HEK293 (cell line): ENCODE data around the gene SBSN.

ENCODE experiments used
- CTCF ChIA-PET: fragments of 350-600 bp; formaldehyde crosslinking; extraction: SDS; loops from one replicate; lab custom pipeline; 2021; ENCODE audit warnings: antibody characterized with exemption; lab: Yijun Ruan, JAX
- POLR2A ChIA-PET: fragments of 300-600 bp; formaldehyde crosslinking; extraction: SDS; loops from one replicate; lab custom pipeline; 2020; ENCODE audit warnings: antibody characterized with exemption, inconsistent platforms; lab: Yijun Ruan, JAX
- H3K27ac ChIP-seq: fragments of 200-500 bp; sonication (Bioruptor generic); 2 replicates; pipeline ENCODE4 v1.5.1; 2014; ENCODE audit warnings: low read depth, low read length, control low read depth, inconsistent platforms; ENCODE audit errors: extremely low read depth
- H3K36me3 ChIP-seq, 2 experiments: fragments of 200-500 bp in 1 of 2; sonication (Bioruptor generic) in 1 of 2; 1 replicate in 1 of 2; 2 replicates in 1 of 2; pipeline ENCODE4 v1.5.1; 2014 to 2017; ENCODE audit warnings: inconsistent platforms in 2 of 2, low read length in 2 of 2; ENCODE audit not compliant: control insufficient read depth in 2 of 2, insufficient read depth in 1 of 2
- H3K4me1 ChIP-seq: fragments of 200-500 bp; sonication (Bioruptor generic); 2 replicates; pipeline ENCODE4 v1.5.1; 2014; ENCODE audit warnings: mild to moderate bottlenecking, low read length, inconsistent platforms; ENCODE audit not compliant: control insufficient read depth, insufficient read depth
- H3K4me3 ChIP-seq: 2 replicates; pipeline ENCODE4 v1.5.1; 2011; ENCODE audit warnings: low read depth, mild to moderate bottlenecking, control low read depth, low read length, moderate library complexity
- H3K9me3 ChIP-seq: fragments of 200-500 bp; sonication (Bioruptor generic); 2 replicates; pipeline ENCODE4 v1.5.1; 2014; ENCODE audit warnings: low read depth, low read length, inconsistent platforms; ENCODE audit not compliant: control insufficient read depth, insufficient read depth
- EGR2 ChIP-seq: fragments of 450-650 bp; formaldehyde crosslinking; IDR thresholded peaks from 2 replicates; pipeline ENCODE4 v1.5.1; 2016; ENCODE audit warnings: low read depth, missing biosample characterization, missing genetic modification characterization
- GLIS1 ChIP-seq: fragments of 450-650 bp; formaldehyde crosslinking; IDR thresholded peaks from 2 replicates; pipeline ENCODE4 v1.5.1; 2016; ENCODE audit warnings: missing biosample characterization, missing genetic modification characterization
- GLIS2 ChIP-seq: fragments of 450-650 bp; formaldehyde crosslinking; IDR thresholded peaks from 2 replicates; pipeline ENCODE4 v1.5.1; 2016; ENCODE audit warnings: missing biosample characterization, missing genetic modification characterization
- ZBTB17 ChIP-seq: fragments of 450-650 bp; formaldehyde crosslinking; IDR thresholded peaks from 2 replicates; pipeline ENCODE4 v1.5.1; 2016; ENCODE audit warnings: missing biosample characterization, missing genetic modification characterization
- ZFHX2 ChIP-seq: fragments of 450-650 bp; formaldehyde crosslinking; conservative IDR thresholded peaks from 2 replicates; pipeline ENCODE4 v1.5.1; 2016; ENCODE audit warnings: missing biosample characterization, missing genetic modification characterization
- ZIC2 ChIP-seq: fragments of 450-650 bp; formaldehyde crosslinking; IDR thresholded peaks from 2 replicates; pipeline ENCODE4 v1.5.1; 2016; ENCODE audit warnings: missing biosample characterization, missing genetic modification characterization
- ZNF302 ChIP-seq: fragments of 450-650 bp; formaldehyde crosslinking; IDR thresholded peaks from 2 replicates; pipeline ENCODE4 v1.5.1; 2016; ENCODE audit warnings: missing biosample characterization, missing genetic modification characterization, low read depth
- ZNF341 ChIP-seq: fragments of 450-650 bp; formaldehyde crosslinking; IDR thresholded peaks from 2 replicates; pipeline ENCODE4; 2016; ENCODE audit warnings: low read depth, missing biosample characterization, missing genetic modification characterization
- ZNF626 ChIP-seq: fragments of 450-650 bp; sonication (Bioruptor Pico); formaldehyde crosslinking; IDR thresholded peaks from 2 replicates; pipeline ENCODE4 v1.5.1; 2018; ENCODE audit warnings: missing biosample characterization, missing genetic modification characterization, inconsistent platforms
- ZNF660 ChIP-seq: fragments of 450-650 bp; IDR thresholded peaks from 2 replicates; pipeline ENCODE4 v1.5.1; 2018; ENCODE audit warnings: missing biosample characterization, mild to moderate bottlenecking, missing genetic modification characterization
- ZNF837 ChIP-seq: fragments of 450-650 bp; formaldehyde crosslinking; IDR thresholded peaks from 2 replicates; pipeline ENCODE4 v1.5.1; 2016; ENCODE audit warnings: missing biosample characterization, missing genetic modification characterization
- TF ChIP-seq, protein P1 (sequence below): fragments of 450-650 bp; formaldehyde crosslinking; IDR thresholded peaks from 2 replicates; pipeline ENCODE4 v1.5.1; 2016; ENCODE audit warnings: missing biosample characterization, missing genetic modification characterization
- TF ChIP-seq, protein P2 (sequence below): fragments of 450-650 bp; formaldehyde crosslinking; optimal IDR thresholded peaks from 2 replicates; pipeline ENCODE3; 2016; ENCODE audit warnings: missing biosample characterization, mild to moderate bottlenecking, missing genetic modification characterization
- TF ChIP-seq, protein P3 (sequence below): fragments of 450-650 bp; formaldehyde crosslinking; IDR thresholded peaks from 2 replicates; pipeline ENCODE4 v1.5.1; 2016; ENCODE audit warnings: missing biosample characterization, missing genetic modification characterization

The SBSN gene

DNA sequence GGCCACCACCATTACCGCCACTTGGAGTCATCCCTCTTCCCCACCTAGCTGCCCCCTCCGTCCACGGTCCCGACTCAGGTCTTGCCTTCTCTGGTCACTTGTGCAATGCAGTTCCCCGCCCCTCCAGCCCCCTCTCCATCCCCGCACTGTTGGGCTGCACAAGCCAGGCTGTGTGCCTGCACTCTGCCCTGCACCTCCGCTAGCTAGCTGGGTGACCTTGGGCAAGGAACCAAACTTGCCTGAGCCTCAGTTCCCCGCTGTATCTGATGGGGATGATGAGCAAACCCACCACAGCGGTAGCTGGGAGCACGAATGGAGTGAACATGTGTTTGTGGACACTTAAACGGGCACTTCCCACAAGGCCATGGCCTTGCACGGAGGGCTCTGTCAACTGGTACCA, 11.7 kb upstream of the SBSN start (continued):
- TF ChIP-seq, protein P1, sequence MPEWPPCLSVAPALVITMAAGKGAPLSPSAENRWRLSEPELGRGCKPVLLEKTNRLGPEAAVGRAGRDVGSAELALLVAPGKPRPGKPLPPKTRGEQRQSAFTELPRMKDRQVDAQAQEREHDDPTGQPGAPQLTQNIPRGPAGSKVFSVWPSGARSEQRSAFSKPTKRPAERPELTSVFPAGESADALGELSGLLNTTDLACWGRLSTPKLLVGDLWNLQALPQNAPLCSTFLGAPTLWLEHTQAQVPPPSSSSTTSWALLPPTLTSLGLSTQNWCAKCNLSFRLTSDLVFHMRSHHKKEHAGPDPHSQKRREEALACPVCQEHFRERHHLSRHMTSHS (tag by site-specific recombination): no peak

DNA sequence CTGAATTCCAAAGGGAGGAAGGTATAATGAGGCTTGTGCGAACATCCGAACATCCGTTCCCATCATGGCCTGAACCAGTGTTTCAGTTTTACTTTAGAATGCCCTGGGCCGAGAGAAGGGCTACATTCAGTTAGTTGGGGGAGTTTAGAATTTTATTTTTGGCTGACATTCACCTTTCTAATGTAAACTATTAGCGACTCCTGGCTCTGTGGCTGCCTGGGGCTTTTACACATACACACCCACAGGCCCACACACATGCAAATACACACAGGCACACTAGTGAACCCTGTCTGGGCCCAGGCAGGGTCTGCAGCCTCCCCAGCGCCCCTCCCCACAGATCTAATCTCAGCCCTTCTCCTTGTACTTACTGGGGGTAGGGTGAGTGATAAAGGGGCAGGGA, 11.2 kb upstream of the SBSN start:
- ChIA-PET CTCF (interaction anchor here (0.6 to 3.4 kb wide), 2 partner anchors 9 to 24 kb away, joined by 3 to 18 read pairs; partner anchors contain the start of gene ATP4A), POLR2A (interaction anchor here (1.0 kb wide), 1 partner anchor 212 kb away, joined by 3 read pairs; no protein-coding TSS in a partner anchor)

DNA sequence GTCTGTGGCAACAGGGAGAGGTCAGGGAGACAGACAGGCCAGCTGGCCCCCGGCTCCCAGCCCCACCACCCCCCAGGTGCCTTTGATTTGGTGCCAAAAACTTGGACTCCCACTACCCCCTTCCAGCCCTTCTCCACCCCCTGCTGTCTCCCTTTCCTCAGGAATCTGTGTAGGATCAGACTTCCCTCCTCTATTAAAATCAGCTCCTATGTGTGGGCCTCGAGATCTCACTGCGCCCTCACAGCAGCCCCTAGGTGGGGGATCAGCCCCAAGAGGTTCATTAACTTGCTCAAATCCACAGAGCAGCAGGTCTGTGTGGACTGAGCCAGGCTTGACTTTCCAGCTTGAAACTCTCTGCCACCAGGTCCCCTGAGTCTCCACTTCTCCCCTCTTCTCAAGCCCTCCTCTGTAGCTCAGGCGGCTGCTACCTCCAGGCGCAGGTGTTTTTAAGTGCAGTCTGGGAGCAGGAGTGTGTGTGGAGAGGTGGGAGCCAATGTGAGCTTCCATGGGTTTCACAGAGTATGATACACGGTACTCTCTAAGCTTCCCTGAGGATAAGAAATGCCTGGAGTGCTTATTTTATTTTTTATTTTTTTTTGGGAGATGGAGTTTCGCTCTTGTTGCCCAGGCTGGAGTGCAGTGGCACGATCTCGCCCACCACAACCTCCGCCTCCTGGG, 6.8 kb upstream of the SBSN start:
- TF ChIP-seq ZNF626 (tag by site-specific recombination): no peak
- TF ChIP-seq ZNF660 (tag by site-specific recombination): no peak
- peak; percentile 67 for TF ChIP-seq EGR2 (tag by site-specific recombination)
- TF ChIP-seq ZNF837 (tag by site-specific recombination): 0 out of 2 replicates have a peak, but pooled peaks have one; percentile 44
- peak; percentile 85 for TF ChIP-seq ZIC2 (tag by site-specific recombination)
- TF ChIP-seq GLIS1 (tag by site-specific recombination): peak; percentile 57
- TF ChIP-seq ZFHX2 (tag by site-specific recombination): peak; percentile 29; the same call in 1 of the 2 replicates
- TF ChIP-seq ZBTB17 (tag by site-specific recombination): peak; percentile 41; the same call in 1 of the 2 replicates
- ChIA-PET CTCF (interaction anchor here (0.6 to 2.6 kb wide), 6 partner anchors 18 to 182 kb away, joined by 3 to 12 read pairs (median 4); no protein-coding TSS in a partner anchor), POLR2A (interaction anchor here (1.3 to 1.8 kb wide), 3 partner anchors 10 to 205 kb away, joined by 3 to 7 read pairs (median 7); no protein-coding TSS in a partner anchor)

More for the DNA sequence above, 11.2 kb upstream of the SBSN start:
- Histone ChIP-seq H3K4me1 (peaks cover 11% of the 10 kb centered on the region), H3K4me3 (no peak overlapping the region), H3K27ac (no peak overlapping the region; the same call in 1 of the 2 replicates), H3K36me3 (peaks cover 39 to 46% of the 10 kb centered on the region in 2 experiments), H3K9me3 (no peaks in the 10 kb centered on the region)
- TF ChIP-seq ZNF341 (tag by site-specific recombination): no peak
- TF ChIP-seq, protein P2, sequence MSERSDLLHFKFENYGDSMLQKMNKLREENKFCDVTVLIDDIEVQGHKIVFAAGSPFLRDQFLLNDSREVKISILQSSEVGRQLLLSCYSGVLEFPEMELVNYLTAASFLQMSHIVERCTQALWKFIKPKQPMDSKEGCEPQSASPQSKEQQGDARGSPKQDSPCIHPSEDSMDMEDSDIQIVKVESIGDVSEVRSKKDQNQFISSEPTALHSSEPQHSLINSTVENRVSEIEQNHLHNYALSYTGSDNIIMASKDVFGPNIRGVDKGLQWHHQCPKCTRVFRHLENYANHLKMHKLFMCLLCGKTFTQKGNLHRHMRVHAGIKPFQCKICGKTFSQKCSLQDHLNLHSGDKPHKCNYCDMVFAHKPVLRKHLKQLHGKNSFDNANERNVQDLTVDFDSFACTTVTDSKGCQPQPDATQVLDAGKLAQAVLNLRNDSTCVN: peak; percentile 11
- no peak for TF ChIP-seq ZNF302

DNA sequence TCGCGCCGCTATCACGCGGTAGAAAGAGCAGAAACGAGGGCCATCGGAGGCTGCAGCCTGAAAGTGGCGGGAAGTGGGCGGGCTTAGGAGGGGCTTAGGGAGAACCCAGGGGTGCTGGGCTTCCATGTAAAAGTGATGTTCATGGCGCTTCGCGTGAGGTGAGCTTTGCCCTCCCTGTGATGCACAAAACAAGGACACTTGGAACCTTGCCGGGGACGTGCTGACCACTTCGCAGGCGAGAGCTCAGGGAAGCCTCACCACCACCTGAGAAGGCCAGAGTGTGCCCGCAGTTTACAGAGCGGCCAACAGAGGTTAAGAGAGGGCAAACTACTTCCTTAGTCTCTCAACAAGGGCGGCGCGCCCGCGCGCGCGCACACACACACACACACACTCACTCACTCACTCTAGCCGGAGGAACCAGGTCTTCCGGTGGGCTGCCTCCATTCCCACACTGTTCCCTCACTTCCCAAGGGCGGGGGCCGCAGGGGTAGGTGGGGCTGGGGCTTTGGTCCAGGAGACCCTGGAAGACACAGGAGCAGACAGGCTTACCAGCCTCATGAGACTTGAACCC, 5.8 kb upstream of the SBSN start:
- TF ChIP-seq, protein P3, sequence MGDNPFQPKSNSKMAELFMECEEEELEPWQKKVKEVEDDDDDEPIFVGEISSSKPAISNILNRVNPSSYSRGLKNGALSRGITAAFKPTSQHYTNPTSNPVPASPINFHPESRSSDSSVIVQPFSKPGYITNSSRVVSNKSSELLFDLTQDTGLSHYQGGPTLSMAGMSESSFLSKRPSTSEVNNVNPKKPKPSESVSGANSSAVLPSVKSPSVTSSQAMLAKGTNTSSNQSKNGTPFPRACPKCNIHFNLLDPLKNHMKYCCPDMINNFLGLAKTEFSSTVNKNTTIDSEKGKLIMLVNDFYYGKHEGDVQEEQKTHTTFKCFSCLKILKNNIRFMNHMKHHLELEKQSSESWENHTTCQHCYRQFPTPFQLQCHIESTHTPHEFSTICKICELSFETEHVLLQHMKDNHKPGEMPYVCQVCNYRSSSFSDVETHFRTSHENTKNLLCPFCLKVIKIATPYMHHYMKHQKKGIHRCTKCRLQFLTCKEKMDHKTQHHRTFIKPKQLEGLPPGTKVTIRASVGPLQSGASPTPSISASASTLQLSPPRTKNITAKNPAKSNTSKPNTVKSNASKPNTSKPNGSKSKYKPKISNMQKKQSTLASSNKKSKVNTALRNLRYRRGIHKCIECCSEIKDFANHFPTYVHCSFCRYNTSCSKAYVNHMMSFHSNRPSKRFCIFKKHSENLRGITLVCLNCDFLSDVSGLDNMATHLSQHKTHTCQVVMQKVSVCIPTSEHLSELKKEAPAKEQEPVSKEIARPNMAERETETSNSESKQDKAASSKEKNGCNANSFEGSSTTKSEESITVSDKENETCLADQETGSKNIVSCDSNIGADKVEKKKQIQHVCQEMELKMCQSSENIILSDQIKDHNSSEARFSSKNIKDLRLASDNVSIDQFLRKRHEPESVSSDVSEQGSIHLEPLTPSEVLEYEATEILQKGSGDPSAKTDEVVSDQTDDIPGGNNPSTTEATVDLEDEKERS: no peak
- TF ChIP-seq GLIS2 (tag by site-specific recombination): peak; percentile 30; the same call in 1 of the 2 replicates
- POLR2A ChIA-PET: interaction anchor here (1.8 kb wide), 1 partner anchor 23 kb away, joined by 7 read pairs; no protein-coding TSS in a partner anchor
- Histone ChIP-seq H3K36me3 (peaks cover 0 to 12% of the 10 kb centered on the region in 2 experiments; a peak in 1 of 3 replicates), H3K4me3 (no peak overlapping the region), H3K9me3 (no peaks in the 10 kb centered on the region), H3K4me1 (peaks cover 6% of the 10 kb centered on the region; the same call in 1 of the 2 replicates), H3K27ac (no peak overlapping the region)
- CTCF ChIA-PET: interaction anchor here (0.6 to 2.6 kb wide), 2 partner anchors 19 to 23 kb away, joined by 3 to 12 read pairs; no protein-coding TSS in a partner anchor

More for the DNA sequence above, 6.8 kb upstream of the SBSN start:
- no peak overlapping the region for H3K4me3 ChIP-seq
- no peaks in the 10 kb centered on the region for H3K9me3 ChIP-seq
- no peak overlapping the region; the same call in 1 of the 2 replicates for H3K27ac ChIP-seq
- peaks cover 4 to 15% of the 10 kb centered on the region in 2 experiments; a peak in 2 of 3 replicates for H3K36me3 ChIP-seq
- peaks cover 6% of the 10 kb centered on the region; the same call in 1 of the 2 replicates for H3K4me1 ChIP-seq
